ENCODE results near the gene DCTPP1.

DCTPP1 gene

DNA sequence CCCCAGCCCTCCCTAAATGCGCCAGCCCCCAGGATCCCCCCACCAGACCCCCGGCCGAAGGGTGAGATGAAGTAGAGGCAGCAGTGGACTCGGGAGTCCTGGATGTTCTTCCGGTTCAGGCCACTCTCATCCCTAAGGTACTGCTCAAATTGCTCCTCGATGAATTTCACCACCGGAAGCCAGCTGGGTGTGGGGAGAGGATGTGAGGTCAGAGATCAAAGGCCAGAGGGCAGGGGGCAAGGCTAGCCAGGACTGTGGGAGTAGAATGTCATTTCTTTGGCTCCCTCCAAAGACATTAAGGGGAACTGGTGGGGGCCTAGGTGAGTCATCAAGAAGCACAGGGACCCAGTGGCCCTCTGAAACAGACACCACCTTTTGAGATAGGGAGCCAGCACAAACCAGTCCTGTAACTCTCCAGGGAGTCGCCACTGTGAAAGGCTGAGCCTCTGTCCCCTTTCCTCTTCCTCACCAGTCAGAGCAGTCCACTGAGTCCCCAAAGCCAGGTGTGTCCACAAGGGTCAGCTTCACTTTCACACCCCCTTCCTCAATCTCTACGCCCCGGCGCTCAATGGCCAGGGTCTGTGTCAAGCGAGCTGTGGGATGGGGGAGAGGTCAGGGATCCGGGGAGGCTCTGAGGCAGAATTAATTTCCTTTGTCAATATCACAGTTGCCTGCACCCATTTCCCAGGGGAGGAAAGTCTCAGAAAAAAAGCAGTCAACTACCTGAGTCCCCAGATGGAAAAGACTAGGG is 48.4 kb downstream of the DCTPP1 start:
- no peak for DNase-seq (ENCODE audit: low read depth)

DNA sequence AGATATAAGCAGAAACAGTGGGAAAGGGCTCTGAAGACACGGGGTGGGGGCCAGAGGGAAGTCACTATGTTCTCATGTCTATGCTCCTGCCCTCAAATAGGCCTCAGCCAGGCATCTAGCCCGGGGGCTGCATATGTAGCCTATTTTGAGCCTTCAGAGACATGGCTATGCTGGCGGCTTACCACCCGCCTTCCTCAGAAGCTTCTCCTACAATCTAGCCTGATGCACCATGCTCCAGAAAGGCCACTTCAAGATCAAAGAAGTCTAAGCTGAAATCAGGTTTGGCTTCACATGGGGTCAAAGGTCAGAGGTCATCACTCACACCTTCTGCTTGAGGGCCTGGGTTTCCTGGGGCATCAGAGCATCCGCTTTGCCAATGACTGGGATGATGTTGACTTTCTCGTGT is 49.0 kb downstream of the DCTPP1 start:
- DNase-seq (ENCODE audit: low read depth) = no peak

DNA sequence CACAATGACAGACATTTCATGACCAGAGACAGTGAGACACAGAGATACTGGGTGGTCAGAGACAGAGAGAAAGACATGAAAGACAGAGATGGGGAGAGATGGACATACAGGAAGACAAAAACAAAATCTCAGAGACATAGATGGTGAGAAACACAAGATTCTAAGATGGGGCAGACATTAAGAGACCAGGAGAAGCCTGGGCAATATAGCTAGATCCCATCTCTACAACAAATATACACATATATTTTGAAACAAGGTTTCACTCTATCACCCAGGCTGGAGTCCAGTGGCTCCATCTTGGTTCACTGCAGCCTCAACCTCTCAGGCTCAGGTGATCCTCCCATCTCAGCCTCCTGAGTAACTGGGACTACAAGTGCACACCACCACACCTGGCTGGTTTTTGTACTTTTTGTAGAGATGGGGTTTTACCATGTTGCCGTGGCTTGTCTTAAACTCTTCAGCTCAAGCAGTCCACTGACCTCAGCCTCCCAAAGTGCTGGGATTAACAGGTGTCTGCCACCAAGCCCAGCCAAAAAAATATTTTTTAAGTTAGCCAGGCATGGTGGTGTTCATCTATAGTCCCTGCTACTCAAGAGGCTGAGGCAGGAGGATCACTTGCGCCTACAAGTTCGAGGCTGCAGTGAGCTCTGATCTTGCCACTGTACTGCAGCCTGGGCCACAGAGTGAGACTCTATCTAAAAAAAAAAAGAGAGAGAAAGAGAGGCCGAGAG is 49.6 kb downstream of the DCTPP1 start:
- DNase-seq (ENCODE audit: low read depth) = no peak

DNA sequence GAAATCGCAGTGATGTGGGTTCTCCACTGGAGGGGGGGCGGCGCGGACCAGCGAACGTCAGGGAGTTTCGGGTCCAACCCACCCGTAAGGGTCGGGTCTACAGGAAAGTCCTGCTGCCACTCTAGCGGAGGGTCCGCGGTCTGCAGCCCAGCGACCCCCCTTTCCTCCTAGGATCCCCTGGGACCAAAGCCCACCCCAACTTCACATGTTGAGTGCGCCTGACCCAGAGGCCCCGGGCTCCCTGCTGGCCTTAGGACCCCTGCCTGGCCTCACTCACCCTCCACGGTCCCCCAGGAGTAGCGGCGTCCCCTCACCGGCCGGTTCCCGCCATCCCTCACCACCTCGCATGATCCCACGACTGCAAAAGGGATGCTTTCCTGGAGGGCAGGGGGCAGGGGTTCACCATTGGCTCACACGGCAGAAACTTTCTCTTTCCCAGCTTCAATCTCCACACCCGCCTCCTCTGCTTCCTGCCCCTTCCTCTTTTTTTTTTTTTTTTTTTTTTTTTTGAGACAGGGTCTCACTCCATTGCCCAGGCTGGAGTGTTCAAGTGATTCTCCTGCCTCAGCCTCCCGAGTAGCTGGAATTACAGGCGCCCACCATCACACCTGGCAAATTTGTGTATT is 50.6 kb downstream of the DCTPP1 start:
- no peak for DNase-seq (ENCODE audit: low read depth)

DNA sequence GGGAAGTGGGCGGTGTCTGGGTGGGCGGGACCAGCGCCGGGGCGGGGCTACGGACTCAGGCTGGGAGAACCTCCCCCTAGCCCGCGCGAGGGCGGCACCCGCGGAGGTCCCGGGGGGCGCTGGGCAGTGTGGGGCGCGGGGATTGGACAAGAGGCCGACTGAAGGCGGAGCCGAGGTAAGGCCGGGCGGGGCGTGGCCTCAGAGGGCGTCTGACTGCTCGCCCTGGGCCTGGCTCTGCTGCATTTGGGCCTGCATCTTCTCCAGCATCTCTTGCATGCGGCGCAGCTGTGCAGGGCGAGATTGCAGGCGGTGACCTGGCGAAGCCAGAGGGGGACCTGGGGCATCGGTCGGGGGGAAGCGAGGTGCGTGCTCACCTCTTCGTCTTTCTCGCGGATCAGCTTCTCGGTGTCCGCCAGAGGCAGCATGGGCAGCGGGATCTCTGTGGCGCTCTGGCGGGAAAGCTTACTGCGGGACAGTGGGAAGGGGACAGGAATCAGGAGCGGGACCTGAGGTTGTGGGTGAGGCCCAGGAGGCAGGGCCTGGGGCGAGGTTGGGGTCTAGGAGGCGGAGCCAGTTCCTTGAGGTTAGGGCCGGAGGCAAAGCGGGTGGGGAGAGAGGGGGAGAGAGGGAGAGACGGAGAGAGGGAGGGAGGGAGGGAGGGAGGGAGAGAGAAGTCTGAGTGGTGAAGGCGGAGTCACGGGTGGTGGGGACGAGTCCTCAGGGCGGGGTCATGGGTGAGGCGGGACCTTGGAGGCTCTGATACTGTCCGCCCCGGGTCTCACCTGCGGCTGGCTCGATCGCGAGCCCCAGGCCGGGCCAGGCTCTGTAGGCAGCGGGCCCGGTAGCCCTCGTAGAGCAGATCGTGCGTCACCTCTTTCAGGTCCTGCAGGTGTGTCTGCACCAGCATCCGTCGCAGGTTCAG is 51.3 kb downstream of the DCTPP1 start:
- peak; percentile 99 for DNase-seq (ENCODE audit: low read depth)

DNA sequence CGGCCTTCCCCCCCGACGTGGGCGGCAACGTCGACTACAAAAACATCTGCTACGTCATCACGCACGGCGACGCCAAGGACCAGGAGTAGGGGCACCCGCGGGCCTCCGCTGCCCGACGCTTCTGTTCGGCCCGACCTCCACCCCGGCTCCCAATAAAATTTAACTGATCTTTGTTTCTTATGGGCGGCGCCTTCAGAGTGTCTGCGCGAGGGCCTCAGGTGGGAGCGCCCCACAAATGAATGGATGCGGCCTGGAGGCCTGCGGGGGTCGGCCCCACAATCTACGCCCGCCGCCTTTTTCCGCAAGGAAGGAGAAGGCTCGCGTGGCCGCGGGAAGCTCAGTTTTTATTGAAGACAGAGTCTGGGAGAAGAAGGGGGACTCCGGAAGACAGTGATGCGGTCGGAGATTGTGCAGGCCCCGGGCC is 52.0 kb downstream of the DCTPP1 start:
- peak; percentile 85 for DNase-seq (ENCODE audit: low read depth)

DNA sequence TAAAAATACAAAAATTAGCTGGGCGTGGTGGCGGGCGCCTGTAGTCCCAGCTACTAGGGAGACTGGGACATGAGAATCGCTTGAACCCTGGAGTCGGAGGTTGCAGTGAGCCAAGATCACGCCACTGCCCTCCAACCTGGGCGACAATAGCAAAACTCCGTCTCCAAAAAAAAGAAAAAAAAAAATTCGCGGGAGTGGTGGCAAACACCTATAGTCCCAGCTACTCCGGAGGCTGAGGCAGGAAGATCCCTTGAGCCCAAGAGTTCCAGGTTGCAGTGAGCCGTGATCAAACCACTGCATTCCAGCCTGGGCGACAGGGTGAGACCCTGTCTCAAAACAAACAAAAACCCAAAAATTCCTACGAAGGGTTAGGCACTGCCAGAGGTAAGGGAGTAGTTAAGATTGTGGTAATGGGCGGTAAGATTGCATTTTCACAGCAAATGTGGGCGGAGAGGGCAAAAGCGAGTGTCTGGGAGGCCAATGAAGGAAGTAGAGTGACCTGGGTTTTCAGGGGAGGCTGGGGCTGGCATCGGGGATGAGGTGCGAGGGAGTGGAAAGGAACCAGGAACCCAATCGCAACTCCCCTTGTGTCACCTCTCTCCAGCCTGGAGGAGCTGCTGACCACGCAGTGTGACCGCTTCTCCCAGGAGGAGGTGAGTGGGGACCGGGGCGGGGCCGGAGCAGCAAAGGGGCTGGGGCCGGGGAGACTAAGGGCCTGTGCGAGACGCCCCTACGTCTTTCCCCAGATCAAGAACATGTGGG is 52.6 kb downstream of the DCTPP1 start:
- no peak for DNase-seq (ENCODE audit: low read depth)

DNA sequence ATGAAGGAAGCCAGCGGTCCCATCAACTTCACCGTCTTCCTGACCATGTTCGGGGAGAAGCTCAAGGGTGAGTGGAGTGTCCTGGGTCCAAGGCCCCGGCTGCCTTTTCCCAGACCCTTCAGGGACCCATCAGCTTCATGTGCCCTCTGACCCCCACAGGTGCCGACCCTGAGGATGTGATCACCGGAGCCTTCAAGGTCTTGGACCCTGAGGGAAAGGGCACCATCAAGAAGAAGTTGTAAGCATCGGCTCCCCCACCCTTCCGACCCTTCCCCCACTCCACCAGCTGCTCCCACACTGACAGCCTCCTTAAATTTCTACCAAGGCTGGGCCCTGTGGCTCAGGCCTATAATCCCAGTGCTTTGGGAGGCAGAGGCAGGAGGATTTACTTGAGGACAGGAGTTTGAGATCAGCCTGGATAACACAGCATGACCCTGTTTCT is 53.3 kb downstream of the DCTPP1 start:
- no peak for DNase-seq (ENCODE audit: low read depth)

DNA sequence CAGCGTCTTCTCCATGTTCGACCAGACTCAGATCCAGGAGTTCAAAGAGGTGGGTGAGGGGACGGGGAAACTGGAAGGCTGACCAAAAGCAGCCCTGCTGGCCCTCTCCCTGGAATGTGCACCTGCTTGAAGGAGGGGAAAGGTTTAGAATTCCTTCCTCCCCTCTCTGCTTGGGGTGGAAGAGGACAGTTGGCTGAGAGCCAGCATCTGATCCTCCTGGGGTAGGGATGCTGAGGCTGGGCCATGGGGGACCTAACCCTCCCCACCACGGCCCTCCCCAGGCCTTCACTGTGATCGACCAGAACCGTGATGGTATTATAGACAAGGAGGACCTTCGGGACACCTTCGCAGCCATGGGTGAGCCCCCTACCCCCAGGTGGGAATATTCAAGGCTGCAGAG is 54.0 kb downstream of the DCTPP1 start:
- no peak for DNase-seq (ENCODE audit: low read depth)

DNA sequence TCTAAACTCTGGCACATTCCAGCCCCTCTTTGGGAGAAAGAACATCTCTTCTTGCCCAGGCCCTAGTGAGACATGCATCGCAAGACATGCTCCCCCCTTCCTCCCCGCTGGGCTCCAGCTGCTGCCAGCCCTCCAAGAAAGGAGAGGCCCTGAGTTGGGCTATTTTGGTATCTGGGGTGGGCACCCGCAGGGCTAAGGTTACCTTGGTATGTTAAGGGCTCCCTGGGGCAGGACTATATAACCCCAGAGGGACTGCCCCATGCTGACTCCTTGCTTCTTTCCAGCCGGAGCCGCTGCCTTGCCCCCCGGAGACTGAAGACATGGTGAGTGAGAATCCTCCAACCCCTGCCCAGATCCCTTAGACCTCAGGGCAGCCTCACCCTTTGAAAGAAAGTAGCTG is 55.3 kb downstream of the DCTPP1 start, which contains the start of gene MYL11:
MYL11 (plus strand) TSS at position 265 of the 400 bp plus-strand sequence; CDS start at position 321, 56 bp downstream.
- DNase-seq (ENCODE audit: low read depth) = no peak

Measured in activated T-cell treated with anti-CD3 and anti-CD28 coated beads for 1 hour (primary cell).